KMS-11 (cell line): Measurements from ENCODE around the gene CACHD1.

Experiments
- H2AFZ ChIP-seq: fragments of 200-600 bp; sonication (generic); 2 replicates; pipeline ENCODE4 v1.6.1; 2016; ENCODE audit warnings: antibody characterized with exemption, mixed run types, low read depth
- H3K27ac ChIP-seq: fragments of 200-600 bp; sonication (generic); 2 replicates; pipeline ENCODE4 v1.6.1; 2016; ENCODE audit warnings: mild to moderate bottlenecking, mixed run types
- H3K27me3 ChIP-seq: fragments of 200-600 bp; sonication (generic); 2 replicates; pipeline ENCODE4 v1.6.1; 2017; ENCODE audit warnings: mild to moderate bottlenecking, low read depth, mixed run types, moderate library complexity; ENCODE audit not compliant: insufficient read depth
- H3K36me3 ChIP-seq: fragments of 200-600 bp; sonication (generic); 2 replicates; pipeline ENCODE4 v1.6.1; 2017; ENCODE audit warnings: mild to moderate bottlenecking, mixed run types; ENCODE audit not compliant: insufficient read depth
- H3K4me1 ChIP-seq: fragments of 200-600 bp; sonication (generic); 2 replicates; pipeline ENCODE4 v1.6.1; 2016; ENCODE audit warnings: mild to moderate bottlenecking, low read depth, mixed run types; ENCODE audit not compliant: poor library complexity, severe bottlenecking
- H3K4me2 ChIP-seq: fragments of 200-600 bp; sonication (generic); 2 replicates; pipeline ENCODE4 v1.7.0; 2016; ENCODE audit warnings: mild to moderate bottlenecking, mixed run types
- H3K4me3 ChIP-seq: fragments of 200-600 bp; sonication (generic); IDR thresholded peaks from 2 replicates; pipeline ENCODE4 v1.6.1; 2017; ENCODE audit warnings: low read depth, low read length, mixed read lengths; ENCODE audit not compliant: insufficient read depth
- H3K79me2 ChIP-seq: fragments of 200-600 bp; sonication (generic); 2 replicates; pipeline ENCODE4 v1.6.1; 2016; ENCODE audit warnings: low read depth, mixed run types; ENCODE audit not compliant: insufficient read depth
- H3K9ac ChIP-seq: fragments of 200-600 bp; sonication (generic); 2 replicates; pipeline ENCODE4 v1.6.1; 2016; ENCODE audit warnings: mild to moderate bottlenecking, mixed run types
- H4K20me1 ChIP-seq: fragments of 200-600 bp; sonication (generic); 2 replicates; pipeline ENCODE4 v1.6.1; 2016; ENCODE audit warnings: mild to moderate bottlenecking, mixed run types; ENCODE audit not compliant: insufficient read depth
- CTCF ChIP-seq: fragments of 200-600 bp; sonication (generic); conservative IDR thresholded peaks from 2 replicates; pipeline ENCODE4 v1.6.1; 2017; ENCODE audit warnings: low read depth, mild to moderate bottlenecking, antibody characterized with exemption, low read length, moderate library complexity, mixed read lengths

CACHD1 gene

GRCh38 chr1:64472805-64473204 lies 2.9 kb downstream of the CACHD1 start:
- H3K27ac ChIP-seq, result no peak overlapping the region
- H3K9ac ChIP-seq, result no peak overlapping the region
- peaks cover 5% of the 10 kb centered on the region for H3K4me1 ChIP-seq
- H4K20me1 ChIP-seq, result no peaks in the 10 kb centered on the region
- no peak overlapping the region for H3K4me3 ChIP-seq
- no peaks in the 10 kb centered on the region for H3K79me2 ChIP-seq
- H3K27me3 ChIP-seq, result no peaks in the 10 kb centered on the region
- H3K4me2 ChIP-seq, result no peak overlapping the region
- no peaks in the 10 kb centered on the region for H3K36me3 ChIP-seq
- H2AFZ ChIP-seq, result no peak overlapping the region
- TF ChIP-seq CTCF, result no peak

- Histone ChIP-seq H2AFZ (no peak overlapping the region), H3K27ac (no peak overlapping the region), H4K20me1 (no peaks in the 10 kb centered on the region), H3K79me2 (no peaks in the 10 kb centered on the region), H3K4me1 (peaks cover 5% of the 10 kb centered on the region), H3K4me2 (no peak overlapping the region), H3K27me3 (no peaks in the 10 kb centered on the region), H3K4me3 (no peak overlapping the region), H3K36me3 (no peaks in the 10 kb centered on the region), H3K9ac (no peak overlapping the region)
- no peak for TF ChIP-seq CTCF
Observed at GRCh38 chr1:64473367-64473766, 3.4 kb downstream of the CACHD1 start.

GRCh38 chr1:64474133-64474532 lies 4.2 kb downstream of the CACHD1 start:
- TF ChIP-seq CTCF, result no peak
- H3K4me1 ChIP-seq, result peaks cover 4% of the 10 kb centered on the region

GRCh38 chr1:64474665-64475439 lies 4.9 kb downstream of the CACHD1 start:
- Histone ChIP-seq H3K27ac (no peak overlapping the region), H3K79me2 (no peaks in the 10 kb centered on the region), H3K9ac (no peak overlapping the region), H3K4me2 (no peak overlapping the region), H3K4me3 (no peak overlapping the region), H3K27me3 (no peaks in the 10 kb centered on the region), H2AFZ (no peak overlapping the region), H3K4me1 (no peaks in the 10 kb centered on the region), H3K36me3 (no peaks in the 10 kb centered on the region), H4K20me1 (no peaks in the 10 kb centered on the region)
- no peak for TF ChIP-seq CTCF

More at GRCh38 chr1:64474133-64474532, 4.2 kb downstream of the CACHD1 start:
- Histone ChIP-seq H3K4me3 (no peak overlapping the region), H2AFZ (no peak overlapping the region), H3K4me2 (no peak overlapping the region), H3K79me2 (no peaks in the 10 kb centered on the region), H3K9ac (no peak overlapping the region), H3K27me3 (no peaks in the 10 kb centered on the region), H3K36me3 (no peaks in the 10 kb centered on the region), H4K20me1 (no peaks in the 10 kb centered on the region), H3K27ac (no peak overlapping the region)
